K562 (cell line): ENCODE results near the gene ATF4. TPM values are rescaled to one million over a fixed set of nuclear protein-coding genes. Genes with fewer than 3 reads are reported as not detected.

Source experiments
- ATAC-seq: fragments of 200-7000 bp; cut with Tn5 transposase; 3 replicates; pipeline ENCODE4 v1.9.1; 2020; ENCODE audit warnings: moderate library complexity
- BruUV-seq: library from RNA; stranded (reverse); fragments of 400-500 nt; replicated peaks from 2 replicates; lab custom pipeline; 2021; lab: Mats Ljungman, UMichigan
- CTCF ChIA-PET: fragments of 300-600 bp; formaldehyde crosslinking; extraction: SDS; loops from one replicate; lab custom pipeline; 2021; ENCODE audit warnings: low intra/inter-chr PET ratio; lab: Yijun Ruan, JAX
- POLR2A ChIA-PET: fragments of 300-600, 350-650 bp; sonication (Branson Sonifier 250); formaldehyde crosslinking; extraction: SDS; loops from one replicate; lab custom pipeline; 2021; ENCODE audit warnings: antibody characterized with exemption, inconsistent platforms; lab: Yijun Ruan, JAX
- DNase-seq, 4 experiments: peaks; one replicate each; pipeline versions ENCODE4 v3.0.0 to v3.0.0-alpha.2; 2011 to 2018; ENCODE audit warnings: low spot score in 3 of 4, mixed read lengths in 3 of 4; ENCODE audit errors: extremely low read depth in 1 of 4
- FAIRE-seq: peaks from 2 replicates; lab custom pipeline; 2011; peaks lifted over from hg19 to GRCh38; lab: Jason Lieb, UNC
- H2AFZ ChIP-seq: 2 replicates; pipeline ENCODE4 v1.6.0; 2011; ENCODE audit warnings: low read depth, low read length, control low read depth, inconsistent platforms
- H3K27ac ChIP-seq: fragments of 200-600 bp; 3 replicates; pipeline ENCODE4 v1.8.0; 2011; ENCODE audit warnings: low read depth, mild to moderate bottlenecking, control low read depth, inconsistent platforms, low read length, moderate library complexity, mixed read lengths; ENCODE audit errors: extremely low read depth
- H3K27me3 ChIP-seq, 2 experiments: fragments of 300-600 bp in 1 of 2; 2 replicates in 1 of 2; 3 replicates in 1 of 2; pipeline versions ENCODE4 v1.6.0 to v1.8.0; 2011; ENCODE audit warnings: inconsistent platforms in 2 of 2, low read length in 2 of 2, mild to moderate bottlenecking in 1 of 2, mixed read lengths in 1 of 2, moderate library complexity in 1 of 2; ENCODE audit not compliant: control insufficient read depth in 2 of 2, insufficient read depth in 2 of 2
- H3K36me3 ChIP-seq: fragments of 300-600 bp; 3 replicates; pipeline ENCODE4 v1.8.0; 2011; ENCODE audit warnings: mild to moderate bottlenecking, low read length, inconsistent platforms; ENCODE audit not compliant: control insufficient read depth, insufficient read depth
- H3K4me1 ChIP-seq, 2 experiments: fragments of 200-600 bp in 1 of 2; replicated peaks in 1 of 2; 2 replicates in 1 of 2; 3 replicates in 1 of 2; pipeline versions ENCODE4 v1.5.1 to v1.8.0; 2011; ENCODE audit warnings: inconsistent platforms in 2 of 2, low read length in 2 of 2, mild to moderate bottlenecking in 1 of 2, mixed read lengths in 1 of 2, moderate library complexity in 1 of 2; ENCODE audit not compliant: control insufficient read depth in 2 of 2, insufficient read depth in 2 of 2
- H3K4me2 ChIP-seq: 2 replicates; pipeline ENCODE4 v1.6.1; 2011; ENCODE audit warnings: low read length, control low read depth, inconsistent platforms, mixed read lengths; ENCODE audit not compliant: insufficient read depth
- H3K4me3 ChIP-seq: fragments of 200-600 bp; sonication (generic), shearing (Covaris generic); 2 replicates; pipeline ENCODE4 v1.5.1; 2016; ENCODE audit warnings: control low read depth, inconsistent platforms
- H3K79me2 ChIP-seq: fragments of 200-600 bp; 3 replicates; pipeline ENCODE4 v1.8.0; 2011; ENCODE audit warnings: low read length, inconsistent platforms; ENCODE audit not compliant: control insufficient read depth, insufficient read depth
- H3K9ac ChIP-seq, 2 experiments: 2 replicates each; pipeline versions ENCODE4 v1.6.0 to v1.6.1; 2011; ENCODE audit warnings: low read depth in 2 of 2, low read length in 2 of 2, control low read depth in 1 of 2, inconsistent platforms in 1 of 2, mild to moderate bottlenecking in 1 of 2, mixed read lengths in 1 of 2; ENCODE audit not compliant: insufficient read depth in 1 of 2
- H3K9me1 ChIP-seq: one replicate; pipeline ENCODE4 v1.6.0; 2011; ENCODE audit warnings: inconsistent platforms, mild to moderate bottlenecking, low read length, moderate library complexity; ENCODE audit not compliant: control insufficient read depth, insufficient read depth
- H3K9me3 ChIP-seq: replicated peaks from 2 replicates; pipeline ENCODE4 v1.5.1; 2011; ENCODE audit warnings: low read depth, low read length, inconsistent platforms; ENCODE audit not compliant: control insufficient read depth, insufficient read depth
- H4K20me1 ChIP-seq: replicated peaks from 2 replicates; pipeline ENCODE4 v1.6.1; 2011; ENCODE audit warnings: low read length, inconsistent platforms, mixed read lengths; ENCODE audit not compliant: control insufficient read depth, insufficient read depth
- CREB1 ChIP-seq, 2 experiments: sonication (generic) in 1 of 2; formaldehyde crosslinking in 1 of 2; IDR thresholded peaks; 2 replicates each; pipeline versions ENCODE4 v1.6.1 to v1.8.0; 2012 to 2022; ENCODE audit warnings: inconsistent platforms in 1 of 2, mild to moderate bottlenecking in 1 of 2, missing genetic modification reagents in 1 of 2, moderate library complexity in 1 of 2
- CREM ChIP-seq: IDR thresholded peaks from 2 replicates; pipeline ENCODE4 v1.6.1; 2014; ENCODE audit warnings: antibody characterized with exemption, low read depth
- EP300 ChIP-seq: IDR thresholded peaks from 2 replicates; pipeline ENCODE4 v1.6.1; 2012; ENCODE audit warnings: low read length, improper control_type of control experiment
- NCOR1 ChIP-seq: fragments of 450-650 bp; IDR thresholded peaks from 2 replicates; pipeline ENCODE4 v1.6.1; 2016; ENCODE audit warnings: mild to moderate bottlenecking, moderate library complexity
- PURB ChIP-seq: sonication (generic); formaldehyde crosslinking; IDR thresholded peaks from 2 replicates; pipeline ENCODE4 v1.9.0; 2021; ENCODE audit warnings: low read depth, mild to moderate bottlenecking, missing genetic modification reagents
- ZC3H4 ChIP-seq: sonication (generic); formaldehyde crosslinking; IDR thresholded peaks from 2 replicates; pipeline ENCODE4 v1.9.0; 2021; ENCODE audit warnings: missing genetic modification reagents, borderline replicate concordance
- ZNF134 ChIP-seq: fragments of 250-450 bp; sonication (Bioruptor Pico); conservative IDR thresholded peaks from 2 replicates; pipeline ENCODE4 v1.4.0; 2020
- WGBS: fragments of 100-300 bp; shearing (Covaris generic); methylation state at CpG from one replicate; pipeline ENCODE4 v1.1.6; 2016; ENCODE audit warnings: low coverage, mixed read lengths; ENCODE audit not compliant: insufficient coverage; ENCODE audit errors: missing lambda C conversion rate; 5-methylcytosine and 5-hydroxymethylcytosine counted together
- in situ Hi-C: fragments of 300-500 bp; cut with MboI; formaldehyde crosslinking; loops from 4 replicates; pipeline ENCODE4 v1.15.0; 2018; ENCODE audit warnings: inconsistent platforms, mixed read lengths
- intact Hi-C: fragments of 100-400 bp; cut with micrococcal nuclease; formaldehyde crosslinking; loops from 2 replicates; pipeline ENCODE4 v1.14.2; 2022
- polyA plus RNA-seq, 8 experiments: library from polyadenylated mRNA; depleted of rRNA in 4 of 8; stranded (reverse) in 5 of 8; unstranded in 3 of 8; fragments of >200 nt; fragmentation: Nextera tagmentation in 2 of 8; fragmentation: Illumina TruSeq in 1 of 8; extraction: Ambion mirVana in 2 of 8; extraction: Trizol in 1 of 8; gene quantifications; 2 replicates each; pipeline versions ENCODE4 v1.2.1 to v1.2.3, GENCODE V29; 2011 to 2014; ENCODE audit warnings: inconsistent platforms in 1 of 8, missing spikeins in 1 of 8
- total RNA-seq, 7 experiments: library from RNA; depleted of rRNA in 6 of 7; stranded (reverse); fragments of >200 nt in 6 of 7; fragmentation: Illumina TruSeq in 2 of 7; extraction: Trizol in 2 of 7; gene quantifications; 2 replicates each; pipeline versions ENCODE4 v1.2.1 to v1.2.3, GENCODE V29; 2011 to 2021; ENCODE audit warnings: low replicate concordance in 1 of 7

Gene ATF4
- total and polyA plus RNA-seq, 9 of the 15 experiments (the other 6 are each of a cell fraction or from before 2014, with no cell fraction given): 93.1 to 723 (median 355) TPM

GRCh38 chr22:39497429-39497828 lies 22.9 kb upstream of the ATF4 start:
- ChIA-PET POLR2A (interaction anchor here (1.1 to 2.2 kb wide), 3 partner anchors 24 to 178 kb away, joined by 4 to 10 read pairs (median 5); partner anchors contain the start of gene RPL3), CTCF (interaction anchor here (1.0 kb wide), 1 partner anchor 21 kb away, joined by 3 read pairs; no protein-coding TSS in a partner anchor)
- WGBS: 67% methylated on average over 7 of the region's 8 CpGs
- ATAC-seq (no peak), DNase-seq (no peak), FAIRE-seq (no peak)
- H3K27ac ChIP-seq: no peak overlapping the region
- H3K36me3 ChIP-seq: no peaks in the 10 kb centered on the region
- H4K20me1 ChIP-seq: no peaks in the 10 kb centered on the region
- H3K9me3 ChIP-seq: no peaks in the 10 kb centered on the region
- H3K79me2 ChIP-seq: peaks cover 3% of the 10 kb centered on the region
- H3K27me3 ChIP-seq: no peaks in the 10 kb centered on the region
- no TSS peak for BruUV-seq
- no peak overlapping the region for H3K4me2 ChIP-seq
- in situ Hi-C loops: no loop called here
- H3K9me1 ChIP-seq: no peaks in the 10 kb centered on the region
- H3K4me1 ChIP-seq: peaks cover 24 to 30% of the 10 kb centered on the region in 2 experiments
- no peak overlapping the region for H3K4me3 ChIP-seq
- TF ChIP-seq EP300 (no peak), CREB1 (IDR thresholded peaks at IDR 0.05) (no peak), CREB1 (CRISPR knock-in tag; IDR thresholded peaks at IDR 0.05) (no peak), ZNF134 (CRISPR knock-in tag) (no peak), CREM (no peak), PURB (no peak), NCOR1 (no peak), ZC3H4 (CRISPR knock-in tag) (no peak)
- H2AFZ ChIP-seq: no peak overlapping the region
- intact Hi-C loops: loop anchor here (2.0 to 5.0 kb wide), 2 partner anchors 21 to 35 kb away; partner anchors contain the start of gene RPS19BP1
- H3K9ac ChIP-seq: no peak overlapping the region
